Tibial nerve (tissue), 4 donors: ENCODE measurements around the gene PSG6.
"Not testable (repeated sequence)": the region's sequence is repeated elsewhere in the genome, so short reads cannot be mapped to it uniquely, and the experiment has no call there.

Experiments
- CTCF ChIP-seq, 5 experiments: fragments of 200-600 bp in 3 of 5; fragments of 450-650 bp in 2 of 5; sonication (generic) in 3 of 5; IDR thresholded peaks; one replicate each; pipeline ENCODE4 v1.5.1; 2016 to 2019; ENCODE audit warnings: antibody characterized with exemption in 5 of 5, mild to moderate bottlenecking in 3 of 5, moderate library complexity in 2 of 5
- EP300 ChIP-seq, 2 donors: sonication (generic); formaldehyde crosslinking; IDR thresholded peaks; one replicate each; pipeline ENCODE4 v1.6.1; 2017; ENCODE audit warnings: antibody characterized with exemption in 2 of 2, mild to moderate bottlenecking in 1 of 2

DNA sequence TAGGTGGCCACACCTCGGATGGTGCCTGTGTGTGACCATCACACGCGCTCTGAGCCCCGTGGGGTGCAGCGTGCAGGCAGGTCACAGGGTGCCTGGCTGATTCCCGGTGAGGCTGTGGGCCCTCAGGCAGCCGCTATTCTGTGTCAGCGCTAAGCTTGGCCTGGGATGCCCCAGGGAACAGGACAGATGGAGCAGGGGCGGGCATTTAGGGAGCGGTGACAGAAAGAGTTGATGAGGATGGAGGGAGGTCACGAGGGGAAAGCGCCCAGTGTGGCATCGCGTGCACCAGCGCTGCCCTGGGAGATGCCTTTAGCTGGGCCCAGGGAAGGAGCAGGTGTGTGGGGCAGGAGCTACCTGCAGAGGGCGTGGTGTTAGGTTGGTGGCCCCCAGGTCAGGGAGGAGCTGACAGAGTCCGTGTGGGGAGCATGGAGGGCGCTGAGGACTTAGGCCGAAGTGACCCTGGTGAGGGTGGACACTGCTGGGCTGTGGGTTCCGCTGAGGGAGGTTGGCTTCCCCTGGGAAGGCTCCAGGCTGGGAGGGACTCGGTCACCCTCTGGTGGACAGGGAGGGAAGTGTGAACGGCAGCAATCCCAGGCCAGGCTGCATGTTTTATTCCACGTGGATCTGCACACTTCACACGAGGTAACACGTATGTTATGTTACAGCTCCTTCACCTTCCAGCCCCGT is 1.5 kb upstream of the PSG6 start:
- TF ChIP-seq CTCF, EP300 (IDR thresholded peaks at IDR 0.05): not testable (repeated sequence)
